Measurements from ENCODE around the gene LAMB4.
A peak's percentile ranks its signal among the peaks of the same experiment; 100 is the strongest.

Gene LAMB4

DNA sequence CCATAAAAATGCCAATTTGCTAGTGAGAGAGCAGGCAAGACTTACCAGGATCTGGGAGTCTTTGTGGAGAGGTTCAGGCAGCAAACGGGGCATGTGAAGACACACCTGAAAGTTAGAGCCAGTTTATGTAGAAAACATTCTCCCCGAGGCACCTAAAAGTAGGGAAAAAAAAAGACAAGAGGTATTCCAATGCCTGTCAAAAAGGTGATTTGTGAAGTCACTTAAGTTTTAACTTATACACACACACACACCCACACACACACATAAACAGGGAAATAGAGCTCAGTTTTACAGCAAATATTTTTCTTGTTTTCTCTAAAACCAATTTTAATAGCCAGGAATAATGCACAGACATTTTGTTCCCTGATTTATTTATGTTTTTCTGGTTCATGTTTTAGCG lies at the start of gene LAMB4:
Gene LAMB4, minus strand, starts transcription at position 101 of the 400 bp plus-strand sequence. CDS start 7,197 bp downstream, outside the sequence.
- DNase-seq = no peak

GRCh38 chr7:108178398-108178797 lies 48.2 kb upstream of the LAMB4 start:
- DNase-seq = no peak

- DNase-seq = no peak
These were observed 41.0 kb upstream of the LAMB4 start for GRCh38 chr7:108171164-108171563.

DNA sequence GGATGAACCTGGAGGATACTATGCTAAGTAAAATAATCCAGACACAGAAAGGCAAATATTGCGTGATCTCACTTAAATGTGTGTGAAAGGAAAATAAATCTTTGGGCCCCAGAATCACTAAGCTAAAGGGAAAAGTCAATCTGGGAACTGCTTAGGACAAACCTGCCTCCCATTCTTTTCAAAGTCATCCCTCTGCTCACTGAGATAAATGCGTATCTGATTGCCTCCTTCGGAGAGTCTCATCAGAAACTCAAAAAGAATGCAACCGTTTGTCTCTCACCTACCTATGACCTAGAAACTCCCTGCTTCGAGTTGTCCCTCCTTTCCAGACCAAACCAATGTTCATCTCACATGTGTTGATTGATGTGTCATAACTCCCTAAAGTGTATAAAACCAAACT lies 40.1 kb upstream of the LAMB4 start:
- DNase-seq = no peak

DNA sequence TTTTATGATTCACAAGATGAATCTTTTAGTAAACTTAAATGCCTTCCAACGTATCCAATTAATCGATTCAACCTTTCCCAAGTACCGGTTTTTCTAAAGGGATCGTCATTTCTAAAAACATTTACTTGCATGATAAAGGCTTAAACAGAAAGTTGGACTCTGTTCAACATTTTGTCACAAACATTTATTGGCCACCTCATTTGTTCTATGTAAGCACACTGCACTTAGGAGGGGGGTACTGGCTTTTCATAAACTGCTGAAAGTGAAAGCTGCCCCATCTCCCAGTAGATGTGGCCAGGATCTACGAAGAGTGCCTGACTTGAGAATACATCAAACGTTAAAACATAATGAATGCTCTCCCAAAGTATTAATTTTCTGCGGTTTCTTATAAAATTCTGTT lies 37.3 kb upstream of the LAMB4 start:
- DNase-seq = no peak

DNA sequence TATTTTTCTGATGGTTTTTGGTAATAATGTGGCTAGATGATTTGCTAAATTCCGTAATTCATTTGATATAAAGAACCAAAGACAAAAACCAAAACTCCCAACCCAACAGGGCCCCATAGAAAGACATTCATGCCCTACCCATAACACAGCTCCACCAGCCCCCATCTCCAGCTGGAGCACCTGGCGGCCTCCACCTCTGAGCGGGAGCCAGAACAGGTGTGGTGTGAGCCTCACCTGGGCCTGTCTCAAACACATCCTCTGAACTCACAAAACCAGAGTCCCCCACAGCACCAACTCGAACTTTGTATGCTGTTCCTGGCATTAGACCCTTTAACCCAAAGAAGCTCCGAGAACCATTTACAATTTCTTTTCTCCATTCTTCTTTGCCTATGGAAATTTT lies 36.5 kb upstream of the LAMB4 start:
- DNase-seq = no peak

DNA sequence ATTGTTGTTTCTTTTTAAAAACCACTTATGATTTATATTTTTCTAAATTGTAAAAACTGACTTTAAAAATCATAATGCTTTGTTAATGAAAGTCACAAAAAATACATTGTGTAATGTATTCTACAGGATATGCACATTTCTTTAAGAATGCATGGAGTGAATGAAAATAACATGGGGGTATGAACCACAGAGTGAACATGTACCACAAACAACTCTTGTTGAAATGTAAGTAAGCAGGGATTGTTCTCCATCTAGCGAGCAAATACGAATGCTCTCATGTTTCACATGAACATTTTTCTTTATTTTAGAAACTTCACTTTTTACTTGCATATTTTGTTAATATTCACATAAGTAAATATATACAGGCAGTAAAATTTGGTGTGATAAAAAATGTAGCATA lies 35.6 kb upstream of the LAMB4 start:
- DNase-seq = no peak

DNA sequence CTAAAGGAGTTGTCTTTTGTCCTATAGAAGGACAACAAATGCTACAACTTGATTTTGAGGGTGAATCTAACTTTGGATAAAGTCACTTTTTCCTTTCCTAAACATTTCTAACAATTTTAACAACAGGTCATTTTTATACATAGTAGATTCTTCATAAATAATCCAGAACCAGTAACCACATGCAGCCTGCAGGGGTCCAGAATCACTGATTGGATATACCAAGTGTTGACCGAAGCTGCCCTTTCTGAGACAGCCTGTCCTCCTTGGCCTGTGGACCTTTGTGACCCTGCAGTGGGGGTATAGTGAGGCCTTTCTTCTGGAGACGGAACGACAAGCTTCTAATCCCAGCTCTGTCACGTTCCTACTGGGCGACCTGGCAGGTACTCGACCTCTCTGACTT lies 34.8 kb upstream of the LAMB4 start:
- DNase-seq = no peak

DNA sequence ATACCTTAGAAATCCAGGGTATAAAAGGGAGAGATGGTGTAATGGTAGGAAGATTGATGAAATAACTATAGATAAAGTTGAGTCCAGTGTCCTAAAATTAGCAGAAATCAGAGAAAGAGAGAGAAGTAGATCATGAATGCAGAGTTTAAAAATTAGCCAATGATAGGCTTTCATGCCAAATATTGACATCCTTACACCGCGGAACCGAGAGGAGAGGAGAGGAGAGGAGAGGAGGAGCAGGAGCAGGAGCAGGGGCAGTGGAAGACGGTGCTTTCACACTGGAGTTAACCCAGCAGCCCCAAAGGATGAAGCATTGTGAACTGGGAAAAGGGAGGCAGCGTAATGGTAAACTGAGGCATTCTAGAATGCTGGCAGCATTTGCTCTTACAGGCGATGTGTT lies 34.2 kb upstream of the LAMB4 start:
- DNase-seq = no peak

DNA sequence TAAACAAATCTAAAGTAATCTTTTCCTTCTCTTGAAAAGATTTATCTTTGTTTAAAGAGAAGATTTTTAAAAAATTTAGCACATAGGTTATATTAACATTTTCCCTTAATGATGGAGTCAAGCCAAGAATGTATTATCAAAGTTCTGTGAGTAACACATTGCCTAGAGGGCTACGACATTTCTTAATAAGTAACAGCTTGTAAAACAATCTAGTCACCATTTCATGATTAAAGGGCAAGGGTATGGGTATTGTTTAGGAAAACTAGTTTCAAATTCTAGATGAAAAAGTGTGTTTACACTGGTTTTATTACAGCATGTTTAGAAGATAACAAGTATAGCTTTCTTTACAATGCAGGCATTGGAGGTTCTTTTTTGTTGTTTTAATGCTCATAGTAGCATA lies 28.6 kb upstream of the LAMB4 start:
- no peak for DNase-seq

DNA sequence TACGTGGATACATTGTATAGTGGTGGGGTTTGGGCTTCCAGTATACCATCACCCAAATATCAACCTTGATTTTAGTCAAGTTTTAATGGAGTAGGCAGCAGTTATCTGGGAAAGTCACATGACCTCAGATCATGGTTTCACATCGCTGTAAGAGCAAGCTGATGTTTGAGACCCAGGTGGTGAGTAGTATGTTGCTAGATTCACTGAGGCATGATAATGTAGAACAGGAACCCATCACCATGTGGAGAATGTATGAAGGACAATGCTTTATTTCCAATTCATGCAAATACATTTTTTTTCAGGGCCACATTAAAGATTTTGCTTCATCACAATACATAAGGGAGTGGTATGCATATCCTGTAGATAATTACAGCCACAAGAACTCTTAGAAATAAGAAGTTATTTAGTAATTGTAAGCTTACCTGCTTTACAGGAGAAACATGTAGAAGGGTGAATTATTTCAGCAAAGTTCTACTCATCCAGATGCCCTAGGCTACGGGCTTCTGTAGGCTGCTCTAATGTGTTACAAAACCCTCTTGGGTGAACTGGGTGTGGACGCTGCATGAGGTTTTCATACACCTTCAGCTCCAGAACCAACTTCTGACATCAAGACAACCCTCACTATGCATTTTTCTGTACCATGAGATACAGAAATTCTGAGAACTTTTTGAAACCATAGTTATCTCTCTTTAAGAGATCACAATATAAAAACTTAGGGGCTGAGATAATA lies 27.6 kb upstream of the LAMB4 start:
- DNase-seq = no peak

DNA sequence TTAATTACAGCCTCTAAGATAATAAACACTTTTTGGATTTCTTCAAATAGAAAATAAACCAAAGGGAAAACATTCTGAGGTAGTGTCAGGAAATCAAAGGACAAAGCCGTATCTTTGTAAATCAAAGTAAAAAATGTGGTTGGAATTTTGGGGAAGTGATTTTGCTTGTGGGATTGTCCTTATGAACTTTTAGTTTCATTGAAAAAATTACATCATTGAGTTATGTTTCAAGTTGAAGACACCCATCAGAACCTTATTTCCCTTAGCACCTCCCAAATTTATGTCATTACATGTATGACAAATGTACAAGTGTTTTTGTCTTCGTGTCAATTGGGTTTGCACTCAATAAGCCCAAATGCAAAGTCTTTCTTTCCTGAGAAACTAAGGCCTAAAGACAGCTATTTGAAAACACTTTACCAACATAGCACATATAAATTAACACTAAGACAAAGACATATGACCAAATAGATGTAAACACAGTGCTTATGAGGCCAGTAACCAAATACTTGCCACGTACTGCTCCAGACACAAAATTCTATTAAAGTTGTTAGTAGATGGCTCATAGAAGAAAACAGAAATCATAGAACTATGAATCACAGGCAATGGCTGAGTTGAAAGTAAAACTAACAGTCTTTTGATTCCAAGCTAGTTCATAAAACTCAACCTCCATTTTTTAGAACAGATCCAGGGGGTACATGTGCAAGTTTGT lies 26.9 kb upstream of the LAMB4 start:
- DNase-seq = no peak

DNA sequence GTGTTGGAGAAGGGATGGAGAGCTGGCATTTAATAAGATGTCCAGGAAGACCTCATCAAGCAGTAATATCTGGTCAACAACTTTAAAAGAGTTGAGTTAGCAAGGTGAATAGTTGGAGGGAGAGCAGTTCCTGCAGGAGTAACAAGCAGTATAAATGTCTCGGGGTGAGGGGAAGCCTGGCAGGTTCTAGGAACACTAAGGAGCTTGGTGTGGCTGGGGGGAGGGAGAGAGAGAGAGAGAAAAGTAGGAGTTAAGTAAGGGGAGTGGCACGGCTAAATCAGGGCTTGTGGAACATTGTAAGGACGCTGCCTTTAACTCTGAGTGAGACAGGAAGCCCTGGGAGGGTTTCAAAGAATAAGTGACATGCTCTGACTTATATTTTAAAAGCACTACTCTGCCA lies 22.0 kb upstream of the LAMB4 start:
- no peak for DNase-seq

DNA sequence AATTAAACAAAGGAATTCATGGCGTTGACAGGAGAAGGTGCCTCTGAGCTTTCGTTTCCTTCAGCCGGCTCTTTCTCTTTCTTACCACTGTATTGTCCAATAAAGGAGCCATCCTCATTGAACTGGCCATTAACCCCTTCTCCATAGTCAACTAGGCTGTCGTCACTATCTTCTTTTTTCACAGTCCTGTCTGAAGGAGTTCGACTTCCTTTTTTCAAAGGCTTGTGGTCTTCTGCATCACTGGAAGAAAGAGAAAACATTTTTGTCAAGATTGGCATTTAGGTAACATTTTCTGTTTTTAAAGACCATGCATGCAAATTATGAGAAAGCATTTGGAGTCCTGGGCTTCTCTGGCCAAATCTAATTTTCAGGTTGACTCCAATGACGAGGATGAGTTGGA lies 19.7 kb upstream of the LAMB4 start:
- no peak for DNase-seq

DNA sequence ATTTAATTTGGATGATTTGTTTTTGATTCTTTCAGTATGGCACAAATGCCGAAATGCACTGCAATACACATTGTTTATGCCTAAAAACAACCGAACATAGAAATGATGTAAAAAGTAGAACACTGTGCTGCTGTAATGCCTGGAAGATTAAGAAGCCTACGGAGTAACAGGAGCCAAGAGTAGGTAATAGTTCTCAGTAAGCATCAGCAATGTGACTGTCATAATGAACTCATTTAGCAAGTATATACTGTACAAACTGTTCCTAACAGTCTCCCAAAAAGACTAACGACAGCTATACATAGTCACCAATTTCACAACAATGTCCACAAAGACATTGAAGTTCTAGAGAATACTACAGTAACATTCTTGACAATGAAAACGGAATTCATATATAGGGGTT lies 19.0 kb upstream of the LAMB4 start:
- DNase-seq = no peak

DNA sequence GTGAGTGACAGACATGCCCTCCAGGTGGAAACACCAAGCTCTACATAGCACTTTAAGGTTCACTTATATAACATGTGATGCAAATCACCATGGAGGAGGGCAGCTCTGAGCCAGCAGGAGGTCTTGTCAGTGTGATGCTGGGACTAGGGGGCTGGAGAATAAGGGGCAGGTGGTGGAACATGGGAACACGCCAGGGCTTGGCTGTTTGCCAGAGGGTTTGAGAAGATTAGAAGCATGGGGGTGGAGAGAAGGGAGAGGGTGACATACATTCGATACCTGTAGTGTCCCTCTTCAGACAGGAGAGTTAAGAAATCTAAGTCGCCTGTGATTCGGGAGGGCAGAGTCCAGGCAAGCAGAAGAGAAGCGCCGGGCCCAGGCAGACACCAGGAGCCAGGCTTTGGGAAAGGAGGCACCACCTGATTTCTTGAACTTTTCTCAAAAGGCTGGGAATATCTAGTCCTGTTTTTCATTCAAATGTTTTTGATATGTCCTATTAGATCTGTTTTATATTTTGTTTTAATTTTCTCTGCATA lies 16.9 kb upstream of the LAMB4 start:
- DNase-seq = no peak

DNA sequence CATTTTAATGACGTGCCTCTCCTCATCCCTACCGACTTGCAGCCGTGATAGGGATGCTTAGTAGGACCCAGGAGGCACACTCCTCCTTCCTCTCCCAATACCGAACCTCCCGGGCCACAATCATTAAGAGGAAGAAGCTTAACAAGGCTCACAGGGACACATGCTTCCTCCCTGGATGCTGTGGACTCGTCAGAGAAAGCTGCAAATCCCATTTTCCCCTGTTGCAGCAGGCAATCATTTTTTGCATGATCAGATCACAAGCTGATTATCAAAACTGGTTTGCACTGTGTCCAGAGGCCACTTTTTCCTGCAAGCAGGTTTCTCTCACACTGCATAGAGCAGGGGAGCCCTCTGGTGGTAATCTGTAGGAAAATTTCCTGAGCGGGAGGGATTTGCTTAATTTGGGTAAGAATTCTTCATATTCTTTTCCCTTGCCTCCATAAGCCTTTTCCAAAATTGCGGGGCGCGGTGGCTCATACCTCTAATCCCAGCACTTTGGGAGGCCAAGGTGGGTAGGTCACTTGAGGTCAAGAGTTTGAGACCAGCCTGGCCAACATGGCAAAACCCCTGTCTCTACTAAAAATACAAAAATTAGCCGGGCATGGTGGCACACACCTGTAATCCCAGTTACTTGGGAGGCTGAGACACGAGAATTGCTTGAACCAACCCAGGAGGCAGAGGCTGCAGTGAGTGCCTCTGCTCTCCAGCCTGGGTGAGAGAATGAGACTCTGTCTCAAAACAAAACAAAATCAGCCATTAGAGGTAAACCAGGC lies 16.1 kb upstream of the LAMB4 start:
- DNase-seq = peak; percentile 36

- no peak for DNase-seq
These were observed 15.2 kb upstream of the LAMB4 start for GRCh38 chr7:108145401-108145800.

GRCh38 chr7:108144931-108145330 lies 14.8 kb upstream of the LAMB4 start:
- DNase-seq = no peak

GRCh38 chr7:108143658-108144420 lies 13.7 kb upstream of the LAMB4 start:
- no peak for DNase-seq

- DNase-seq = no peak
These were observed 12.6 kb upstream of the LAMB4 start for GRCh38 chr7:108142675-108143259.

DNA sequence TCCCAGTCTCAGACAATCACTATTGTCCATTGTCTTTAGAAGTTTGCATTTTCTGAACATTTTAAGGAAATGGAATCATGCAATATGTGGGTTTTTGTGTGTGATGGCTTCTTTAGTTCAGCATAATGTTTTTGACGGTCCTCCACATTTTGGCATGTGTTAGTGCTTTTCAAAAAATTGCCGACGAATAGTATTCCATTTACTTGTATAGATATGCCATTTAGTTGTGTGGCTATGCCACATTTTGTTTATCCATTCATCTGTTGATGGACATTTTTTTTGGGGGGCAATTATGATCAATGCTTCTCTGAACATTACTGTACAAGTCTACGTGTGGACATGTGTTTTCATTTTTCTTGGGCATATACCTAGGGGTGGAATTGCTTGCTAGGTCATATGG lies 12.0 kb upstream of the LAMB4 start:
- DNase-seq = no peak

DNA sequence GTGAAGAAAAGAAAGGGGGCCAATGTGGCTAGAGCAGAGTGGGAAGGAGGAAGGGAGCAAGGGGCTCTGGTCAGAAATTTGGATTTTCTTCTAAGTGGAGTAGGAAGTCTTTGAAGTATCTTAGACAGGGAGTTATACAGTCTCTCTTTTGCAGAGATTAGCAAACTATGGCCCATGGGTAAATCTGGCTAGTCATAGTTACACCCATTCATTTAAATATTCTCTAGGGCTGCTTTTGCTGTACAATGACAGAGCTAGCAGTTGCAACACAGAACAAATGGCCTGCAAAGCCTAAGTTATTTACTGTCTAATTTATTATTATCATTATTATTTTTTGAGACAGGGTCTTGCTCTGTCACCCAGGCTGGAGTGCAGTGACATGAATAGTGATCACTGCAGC lies 10.5 kb upstream of the LAMB4 start:
- no peak for DNase-seq
